DOHH2 (cell line): ENCODE measurements around the gene CPA2.

Source experiments
- H3F3A ChIP-seq: fragments of 200-600 bp; sonication (generic), shearing (Covaris generic); 2 replicates; pipeline ENCODE4 v1.6.0; 2016; ENCODE audit warnings: antibody characterized with exemption, mild to moderate bottlenecking; ENCODE audit not compliant: control insufficient read depth, insufficient read depth
- H3K27ac ChIP-seq: fragments of 200-600 bp; sonication (generic); 2 replicates; pipeline ENCODE4 v1.5.1; 2014; ENCODE audit warnings: low read depth, mild to moderate bottlenecking, low read length, moderate library complexity
- H3K27me3 ChIP-seq: fragments of 200-600 bp; sonication (generic); 2 replicates; pipeline ENCODE4 v1.6.1; 2014; ENCODE audit warnings: mild to moderate bottlenecking, low read length, mixed read lengths; ENCODE audit not compliant: control insufficient read depth
- H3K36me3 ChIP-seq: fragments of 200-600 bp; sonication (generic); 2 replicates; pipeline ENCODE4 v1.6.1; 2014; ENCODE audit warnings: mild to moderate bottlenecking, low read length, moderate library complexity, mixed read lengths; ENCODE audit not compliant: control insufficient read depth
- H3K4me1 ChIP-seq: fragments of 200-600 bp; sonication (generic); 2 replicates; pipeline ENCODE4 v1.6.1; 2014; ENCODE audit warnings: mild to moderate bottlenecking, low read length, mixed read lengths; ENCODE audit not compliant: control insufficient read depth
- H3K4me2 ChIP-seq: fragments of 200-600 bp; sonication (generic); 2 replicates; pipeline ENCODE4 v1.6.0; 2014; ENCODE audit warnings: mild to moderate bottlenecking, low read length, moderate library complexity
- H3K4me3 ChIP-seq: fragments of 200-600 bp; sonication (generic); 2 replicates; pipeline ENCODE4 v1.5.1; 2014; ENCODE audit warnings: mild to moderate bottlenecking, low read length, mixed read lengths
- H3K79me2 ChIP-seq: fragments of 200-600 bp; sonication (generic); 2 replicates; pipeline ENCODE4 v1.6.1; 2014; ENCODE audit warnings: mild to moderate bottlenecking, low read length, mixed read lengths; ENCODE audit not compliant: control insufficient read depth
- H3K9me2 ChIP-seq: fragments of 200-600 bp; sonication (generic); replicated peaks from 2 replicates; pipeline ENCODE4 v1.6.1; 2014; ENCODE audit warnings: mild to moderate bottlenecking, low read length, mixed read lengths; ENCODE audit not compliant: control insufficient read depth
- H3K9me3 ChIP-seq: fragments of 200-600 bp; sonication (generic); 2 replicates; pipeline ENCODE4 v1.6.1; 2014; ENCODE audit warnings: antibody characterized with exemption, low read length, mixed read lengths; ENCODE audit not compliant: control insufficient read depth, insufficient read depth
- H4K20me1 ChIP-seq: fragments of 200-600 bp; sonication (generic); 2 replicates; pipeline ENCODE4 v1.6.0; 2014; ENCODE audit warnings: low read depth, mild to moderate bottlenecking, antibody characterized with exemption, low read length, moderate library complexity; ENCODE audit not compliant: control insufficient read depth, insufficient read depth
- CTCF ChIP-seq: fragments of 200-600 bp; sonication (generic); IDR thresholded peaks from one replicate; pipeline ENCODE4 v1.5.1; 2014; ENCODE audit warnings: antibody characterized with exemption, mild to moderate bottlenecking, low read depth, low read length; ENCODE audit not compliant: poor library complexity, severe bottlenecking
- EZH2phosphoT487 ChIP-seq: fragments of 200-600 bp; sonication (generic); IDR thresholded peaks from 2 replicates; pipeline ENCODE4 v1.6.1; 2017; ENCODE audit warnings: borderline replicate concordance, mild to moderate bottlenecking, antibody characterized with exemption, low read length, moderate library complexity, mixed read lengths

The CPA2 gene

GRCh38 chr7:130288168-130288567, 21.5 kb downstream of the CPA2 start:
- TF ChIP-seq CTCF (no peak), EZH2phosphoT487 (no peak)
- Histone ChIP-seq H3K36me3 (no peaks in the 10 kb centered on the region), H3K4me3 (no peak overlapping the region), H3K79me2 (no peaks in the 10 kb centered on the region), H3K4me2 (no peak overlapping the region), H3K4me1 (no peaks in the 10 kb centered on the region), H3K27me3 (no peaks in the 10 kb centered on the region), H3K27ac (no peak overlapping the region), H3K9me3 (no peaks in the 10 kb centered on the region), H3K9me2 (no peaks in the 10 kb centered on the region), H4K20me1 (no peaks in the 10 kb centered on the region), H3F3A (no peaks in the 10 kb centered on the region)

DNA sequence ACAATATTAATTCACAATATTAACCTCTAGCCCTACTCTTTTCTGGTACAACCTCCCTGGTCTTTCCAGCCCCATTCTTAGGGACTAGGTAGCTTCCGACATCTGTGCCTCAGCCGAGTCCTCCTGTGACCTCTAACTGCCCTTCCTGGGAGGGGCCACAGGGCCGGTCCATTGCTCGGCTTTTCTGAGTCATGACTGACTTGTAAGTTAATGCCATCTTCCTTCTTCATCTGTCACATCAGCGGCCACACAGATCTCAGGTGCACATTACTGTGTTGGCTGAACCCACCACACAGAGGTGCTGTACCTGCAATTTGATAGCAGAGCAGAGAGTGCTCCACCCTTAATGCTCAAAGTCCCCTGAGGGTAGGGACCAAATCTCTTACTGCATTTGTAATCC, 22.2 kb downstream of the CPA2 start:
- H3K27me3 ChIP-seq, result no peaks in the 10 kb centered on the region
- no peaks in the 10 kb centered on the region for H3K4me1 ChIP-seq
- H4K20me1 ChIP-seq, result no peaks in the 10 kb centered on the region
- no peaks in the 10 kb centered on the region for H3F3A ChIP-seq
- H3K9me2 ChIP-seq, result no peaks in the 10 kb centered on the region
- H3K9me3 ChIP-seq, result no peaks in the 10 kb centered on the region
- H3K79me2 ChIP-seq, result no peaks in the 10 kb centered on the region
- no peaks in the 10 kb centered on the region for H3K36me3 ChIP-seq
- H3K4me3 ChIP-seq, result no peak overlapping the region
- H3K27ac ChIP-seq, result no peak overlapping the region
- H3K4me2 ChIP-seq, result no peak overlapping the region
- no peak for TF ChIP-seq CTCF
- no peak for TF ChIP-seq EZH2phosphoT487

- no peaks in the 10 kb centered on the region for H3K4me1 ChIP-seq
- TF ChIP-seq CTCF, result no peak
- TF ChIP-seq EZH2phosphoT487, result no peak
Observed at GRCh38 chr7:130289478-130289877, 22.8 kb downstream of the CPA2 start.

GRCh38 chr7:130290745-130291144, 24.1 kb downstream of the CPA2 start:
- no peaks in the 10 kb centered on the region for H3K4me1 ChIP-seq
- no peak for TF ChIP-seq EZH2phosphoT487
- no peak for TF ChIP-seq CTCF
- H3K9me2 ChIP-seq, result no peaks in the 10 kb centered on the region
- no peaks in the 10 kb centered on the region for H3K36me3 ChIP-seq
- no peak overlapping the region for H3K4me3 ChIP-seq
- H3K4me2 ChIP-seq, result no peak overlapping the region
- no peaks in the 10 kb centered on the region for H4K20me1 ChIP-seq
- H3K79me2 ChIP-seq, result no peaks in the 10 kb centered on the region
- no peak overlapping the region for H3K27ac ChIP-seq
- no peaks in the 10 kb centered on the region for H3F3A ChIP-seq
- no peaks in the 10 kb centered on the region for H3K9me3 ChIP-seq
- no peaks in the 10 kb centered on the region for H3K27me3 ChIP-seq

More at GRCh38 chr7:130289478-130289877, 22.8 kb downstream of the CPA2 start:
- no peaks in the 10 kb centered on the region for H3K36me3 ChIP-seq
- H3K4me3 ChIP-seq, result no peak overlapping the region
- no peaks in the 10 kb centered on the region for H3F3A ChIP-seq
- H3K79me2 ChIP-seq, result no peaks in the 10 kb centered on the region
- H3K9me2 ChIP-seq, result no peaks in the 10 kb centered on the region
- no peaks in the 10 kb centered on the region for H4K20me1 ChIP-seq
- H3K4me2 ChIP-seq, result no peak overlapping the region
- no peak overlapping the region for H3K27ac ChIP-seq
- no peaks in the 10 kb centered on the region for H3K9me3 ChIP-seq
- H3K27me3 ChIP-seq, result no peaks in the 10 kb centered on the region
